HG02610 (cell line): ENCODE measurements around the gene PTPRCAP.

Experiments
- ATAC-seq: cut with Tn5 transposase; IDR thresholded peaks from one replicate; pipeline ENCODE4 v1.9.1; 2021; ENCODE audit warnings: mild to moderate bottlenecking, moderate library complexity; ENCODE audit not compliant: unreplicated experiment

Gene PTPRCAP

GRCh38 chr11:67398661-67399563, 38.6 kb downstream of the PTPRCAP start:
- no peak for ATAC-seq

GRCh38 chr11:67397986-67398660, 39.4 kb downstream of the PTPRCAP start:
- ATAC-seq, result no peak

- ATAC-seq, result no peak
These were observed 39.9 kb downstream of the PTPRCAP start for GRCh38 chr11:67397536-67397935.

- ATAC-seq, result no peak
These were observed 40.7 kb downstream of the PTPRCAP start for GRCh38 chr11:67396587-67397389.

- no peak for ATAC-seq
These were observed 41.3 kb downstream of the PTPRCAP start for GRCh38 chr11:67396259-67396581.

- ATAC-seq, result no peak
These were observed 41.8 kb downstream of the PTPRCAP start for GRCh38 chr11:67395555-67396258.

- ATAC-seq, result no peak
These were observed 43.5 kb downstream of the PTPRCAP start for GRCh38 chr11:67393990-67394389.

GRCh38 chr11:67393437-67393836, 44.0 kb downstream of the PTPRCAP start:
- ATAC-seq, result no peak

GRCh38 chr11:67392183-67392715, 45.2 kb downstream of the PTPRCAP start:
- ATAC-seq, result no peak

- peak; percentile 49 for ATAC-seq
These were observed 45.9 kb downstream of the PTPRCAP start, which contains the start of gene RAD9A for GRCh38 chr11:67391304-67392182. Gene RAD9A, plus strand, starts transcription at chr11:67391986. Its CDS starts 59 bp downstream, at chr11:67392045.

- no peak for ATAC-seq
These were observed 46.6 kb downstream of the PTPRCAP start for GRCh38 chr11:67390947-67391303.

GRCh38 chr11:67389477-67389876, 48.0 kb downstream of the PTPRCAP start:
- no peak for ATAC-seq

- ATAC-seq, result no peak
These were observed 50.0 kb downstream of the PTPRCAP start for GRCh38 chr11:67387518-67387917.

- no peak for ATAC-seq
These were observed 50.4 kb downstream of the PTPRCAP start for GRCh38 chr11:67387069-67387468.
